ENCODE data around the gene SRGAP1.

Gene SRGAP1

GRCh38 chr12:63948211-63948610 lies 103.7 kb downstream of the SRGAP1 start:
- Histone ChIP-seq H3K4me1 (ENCODE audit: control insufficient read depth, insufficient read depth, low read length) (peaks cover 13% of the 10 kb centered on the region), H3K36me3 (ENCODE audit: control insufficient read depth, insufficient read depth, low read length) (no peaks in the 10 kb centered on the region), H3K9me3 (ENCODE audit: control insufficient read depth, low read length) (no peaks in the 10 kb centered on the region), H3K4me3 (ENCODE audit: low read length) (no peak overlapping the region), H3K9ac (ENCODE audit: low read length) (no peak overlapping the region), H3K27me3 (ENCODE audit: control insufficient read depth, insufficient read depth, low read length) (no peaks in the 10 kb centered on the region)

- H3K4me1 ChIP-seq (ENCODE audit: control insufficient read depth, insufficient read depth, low read length) = peaks cover 8% of the 10 kb centered on the region
- no peaks in the 10 kb centered on the region for H3K27me3 ChIP-seq (ENCODE audit: control insufficient read depth, insufficient read depth, low read length)
Observed at GRCh38 chr12:63949902-63950301, 105.4 kb downstream of the SRGAP1 start.

GRCh38 chr12:63952995-63953394 lies 108.5 kb downstream of the SRGAP1 start:
- no peaks in the 10 kb centered on the region for H3K36me3 ChIP-seq (ENCODE audit: control insufficient read depth, insufficient read depth, low read length)
- H3K9me3 ChIP-seq (ENCODE audit: control insufficient read depth, low read length) = no peaks in the 10 kb centered on the region
- H3K4me1 ChIP-seq (ENCODE audit: control insufficient read depth, insufficient read depth, low read length) = peaks cover 8% of the 10 kb centered on the region
- H3K9ac ChIP-seq (ENCODE audit: low read length) = no peak overlapping the region
- H3K27me3 ChIP-seq (ENCODE audit: control insufficient read depth, insufficient read depth, low read length) = no peaks in the 10 kb centered on the region
- no peak overlapping the region for H3K4me3 ChIP-seq (ENCODE audit: low read length)

More at GRCh38 chr12:63949902-63950301, 105.4 kb downstream of the SRGAP1 start:
- Histone ChIP-seq H3K9me3 (ENCODE audit: control insufficient read depth, low read length) (no peaks in the 10 kb centered on the region), H3K36me3 (ENCODE audit: control insufficient read depth, insufficient read depth, low read length) (no peaks in the 10 kb centered on the region), H3K9ac (ENCODE audit: low read length) (no peak overlapping the region), H3K4me3 (ENCODE audit: low read length) (no peak overlapping the region)

- Histone ChIP-seq H3K4me1 (ENCODE audit: control insufficient read depth, insufficient read depth, low read length) (no peaks in the 10 kb centered on the region), H3K27me3 (ENCODE audit: control insufficient read depth, insufficient read depth, low read length) (no peaks in the 10 kb centered on the region), H3K9ac (ENCODE audit: low read length) (no peak overlapping the region), H3K36me3 (ENCODE audit: control insufficient read depth, insufficient read depth, low read length) (no peaks in the 10 kb centered on the region), H3K9me3 (ENCODE audit: control insufficient read depth, low read length) (no peaks in the 10 kb centered on the region), H3K4me3 (ENCODE audit: low read length) (no peak overlapping the region)
Observed at GRCh38 chr12:63955831-63956666, 111.5 kb downstream of the SRGAP1 start.

GRCh38 chr12:63957496-63957895 lies 113.0 kb downstream of the SRGAP1 start:
- Histone ChIP-seq H3K9ac (ENCODE audit: low read length) (no peak overlapping the region), H3K4me1 (ENCODE audit: control insufficient read depth, insufficient read depth, low read length) (no peaks in the 10 kb centered on the region), H3K4me3 (ENCODE audit: low read length) (no peak overlapping the region), H3K27me3 (ENCODE audit: control insufficient read depth, insufficient read depth, low read length) (no peaks in the 10 kb centered on the region), H3K9me3 (ENCODE audit: control insufficient read depth, low read length) (no peaks in the 10 kb centered on the region), H3K36me3 (ENCODE audit: control insufficient read depth, insufficient read depth, low read length) (no peaks in the 10 kb centered on the region)

GRCh38 chr12:63958876-63959580 lies 114.5 kb downstream of the SRGAP1 start:
- no peaks in the 10 kb centered on the region for H3K9me3 ChIP-seq (ENCODE audit: control insufficient read depth, low read length)
- no peaks in the 10 kb centered on the region for H3K36me3 ChIP-seq (ENCODE audit: control insufficient read depth, insufficient read depth, low read length)
- no peaks in the 10 kb centered on the region for H3K4me1 ChIP-seq (ENCODE audit: control insufficient read depth, insufficient read depth, low read length)
- H3K9ac ChIP-seq (ENCODE audit: low read length) = no peak overlapping the region
- no peak overlapping the region for H3K4me3 ChIP-seq (ENCODE audit: low read length)
- H3K27me3 ChIP-seq (ENCODE audit: control insufficient read depth, insufficient read depth, low read length) = no peaks in the 10 kb centered on the region

- no peaks in the 10 kb centered on the region for H3K4me1 ChIP-seq (ENCODE audit: control insufficient read depth, insufficient read depth, low read length)
- no peaks in the 10 kb centered on the region for H3K36me3 ChIP-seq (ENCODE audit: control insufficient read depth, insufficient read depth, low read length)
- H3K27me3 ChIP-seq (ENCODE audit: control insufficient read depth, insufficient read depth, low read length) = no peaks in the 10 kb centered on the region
- no peaks in the 10 kb centered on the region for H3K9me3 ChIP-seq (ENCODE audit: control insufficient read depth, low read length)
- no peak overlapping the region for H3K9ac ChIP-seq (ENCODE audit: low read length)
- H3K4me3 ChIP-seq (ENCODE audit: low read length) = no peak overlapping the region
Observed at GRCh38 chr12:63961048-63961447, 116.5 kb downstream of the SRGAP1 start.

- no peaks in the 10 kb centered on the region for H3K4me1 ChIP-seq (ENCODE audit: control insufficient read depth, insufficient read depth, low read length)
- no peaks in the 10 kb centered on the region for H3K9me3 ChIP-seq (ENCODE audit: control insufficient read depth, low read length)
- H3K36me3 ChIP-seq (ENCODE audit: control insufficient read depth, insufficient read depth, low read length) = no peaks in the 10 kb centered on the region
- no peak overlapping the region for H3K4me3 ChIP-seq (ENCODE audit: low read length)
- H3K27me3 ChIP-seq (ENCODE audit: control insufficient read depth, insufficient read depth, low read length) = no peaks in the 10 kb centered on the region
- no peak overlapping the region for H3K9ac ChIP-seq (ENCODE audit: low read length)
Observed at GRCh38 chr12:63961543-63961942, 117.0 kb downstream of the SRGAP1 start.

GRCh38 chr12:63963868-63964267 lies 119.4 kb downstream of the SRGAP1 start:
- H3K4me3 ChIP-seq (ENCODE audit: low read length) = no peak overlapping the region
- H3K9ac ChIP-seq (ENCODE audit: low read length) = no peak overlapping the region

GRCh38 chr12:63964301-63964700 lies 119.8 kb downstream of the SRGAP1 start:
- no peaks in the 10 kb centered on the region for H3K27me3 ChIP-seq (ENCODE audit: control insufficient read depth, insufficient read depth, low read length)
- H3K36me3 ChIP-seq (ENCODE audit: control insufficient read depth, insufficient read depth, low read length) = no peaks in the 10 kb centered on the region
- no peaks in the 10 kb centered on the region for H3K4me1 ChIP-seq (ENCODE audit: control insufficient read depth, insufficient read depth, low read length)
- H3K4me3 ChIP-seq (ENCODE audit: low read length) = no peak overlapping the region
- H3K9ac ChIP-seq (ENCODE audit: low read length) = no peak overlapping the region
- H3K9me3 ChIP-seq (ENCODE audit: control insufficient read depth, low read length) = no peaks in the 10 kb centered on the region

More at GRCh38 chr12:63963868-63964267, 119.4 kb downstream of the SRGAP1 start:
- H3K36me3 ChIP-seq (ENCODE audit: control insufficient read depth, insufficient read depth, low read length) = no peaks in the 10 kb centered on the region
- H3K4me1 ChIP-seq (ENCODE audit: control insufficient read depth, insufficient read depth, low read length) = no peaks in the 10 kb centered on the region
- no peaks in the 10 kb centered on the region for H3K27me3 ChIP-seq (ENCODE audit: control insufficient read depth, insufficient read depth, low read length)
- no peaks in the 10 kb centered on the region for H3K9me3 ChIP-seq (ENCODE audit: control insufficient read depth, low read length)

- Histone ChIP-seq H3K27me3 (ENCODE audit: control insufficient read depth, insufficient read depth, low read length) (no peaks in the 10 kb centered on the region), H3K4me1 (ENCODE audit: control insufficient read depth, insufficient read depth, low read length) (peaks cover 7% of the 10 kb centered on the region), H3K36me3 (ENCODE audit: control insufficient read depth, insufficient read depth, low read length) (no peaks in the 10 kb centered on the region), H3K9me3 (ENCODE audit: control insufficient read depth, low read length) (no peaks in the 10 kb centered on the region), H3K9ac (ENCODE audit: low read length) (no peak overlapping the region), H3K4me3 (ENCODE audit: low read length) (no peak overlapping the region)
Observed at GRCh38 chr12:63965936-63966605, 121.6 kb downstream of the SRGAP1 start.

GRCh38 chr12:63966606-63966975 lies 122.1 kb downstream of the SRGAP1 start:
- H3K9ac ChIP-seq (ENCODE audit: low read length) = no peak overlapping the region
- H3K27me3 ChIP-seq (ENCODE audit: control insufficient read depth, insufficient read depth, low read length) = no peaks in the 10 kb centered on the region
- no peaks in the 10 kb centered on the region for H3K9me3 ChIP-seq (ENCODE audit: control insufficient read depth, low read length)
- peaks cover 8% of the 10 kb centered on the region for H3K4me1 ChIP-seq (ENCODE audit: control insufficient read depth, insufficient read depth, low read length)
- no peaks in the 10 kb centered on the region for H3K36me3 ChIP-seq (ENCODE audit: control insufficient read depth, insufficient read depth, low read length)
- no peak overlapping the region for H3K4me3 ChIP-seq (ENCODE audit: low read length)

All from mucosa of stomach (tissue), 1 donor.